Activated CD4-positive, alpha-beta T cell treated with anti-CD3 and anti-CD28 coated beads, Interleukin-2, amount 10 ng/mL, durations not matched to agents 7 days and 5 days (primary cell): ENCODE data around the gene HCFC1. TPM values are rescaled to one million over a fixed set of nuclear protein-coding genes. Genes with fewer than 3 reads are reported as not detected.

ENCODE experiments used
- CTCF ChIA-PET: fragments of 350-600 bp; sonication (Branson Sonifier 250); formaldehyde crosslinking; loops from one replicate; lab custom pipeline; 2021; ENCODE audit warnings: antibody characterized with exemption; lab: Charles Lee
- POLR2A ChIA-PET: fragments of 350-600 bp; sonication (Branson Sonifier 250); formaldehyde crosslinking; loops from one replicate; lab custom pipeline; 2021; ENCODE audit warnings: antibody characterized with exemption; lab: Charles Lee
- DNase-seq: peaks from one replicate; pipeline ENCODE4 v3.0.0-alpha.2; 2020
- H3K27ac Mint-ChIP-seq: one replicate; pipeline ENCODE4 v1.8.0; 2021; ENCODE audit warnings: mild to moderate bottlenecking, moderate library complexity, mixed read lengths
- H3K27me3 Mint-ChIP-seq: one replicate; pipeline ENCODE4 v1.8.0; 2021; ENCODE audit warnings: mixed read lengths
- H3K36me3 Mint-ChIP-seq: one replicate; pipeline ENCODE4 v1.8.0; 2021; ENCODE audit warnings: low read depth, mixed read lengths
- H3K4me1 Mint-ChIP-seq: one replicate; pipeline ENCODE4 v1.8.0; 2021; ENCODE audit warnings: mixed read lengths
- H3K4me3 Mint-ChIP-seq: one replicate; pipeline ENCODE4 v1.8.0; 2021; ENCODE audit warnings: mild to moderate bottlenecking, moderate library complexity, mixed read lengths
- H3K9me3 Mint-ChIP-seq: one replicate; pipeline ENCODE4 v1.8.0; 2021; ENCODE audit warnings: mixed read lengths
- microRNA-seq: library from miRNA; unstranded; fragments of <30 nt; microRNA quantifications from one replicate; pipeline ENCODE4 v1.2.0, GENCODE V29; 2021; ENCODE audit warnings: borderline microRNAs expressed, borderline replicate concordance
- total RNA-seq, 2 experiments: library from RNA; stranded (reverse); gene quantifications; one replicate each; pipeline ENCODE4 v1.2.3, GENCODE V29; 2021

Gene HCFC1
- total RNA-seq, 2 experiments from 2014 or later: 116 to 121 TPM

GRCh38 chrX:153906126-153906917, 65.3 kb downstream of the HCFC1 start:
- no peak for DNase-seq
- Mint-ChIP-seq H3K4me1 (peaks cover 22% of the 10 kb centered on the region), H3K4me3 (no peak overlapping the region), H3K9me3 (no peaks in the 10 kb centered on the region), H3K27ac (peak overlapping the region; percentile 25), H3K27me3 (no peaks in the 10 kb centered on the region), H3K36me3 (peaks cover 5% of the 10 kb centered on the region)
- POLR2A ChIA-PET: no interaction called here
- CTCF ChIA-PET: interaction anchor here (1.0 to 3.1 kb wide), 6 partner anchors 12 to 283 kb away, joined by 3 to 14 read pairs (median 4); partner anchors contain the start of gene ARHGAP4

GRCh38 chrX:153905481-153906095, 66.0 kb downstream of the HCFC1 start:
- DNase-seq: no peak
- CTCF ChIA-PET: interaction anchor here (1.3 to 3.1 kb wide), 3 partner anchors 13 to 20 kb away, joined by 4 to 14 read pairs (median 4); partner anchors contain the start of gene ARHGAP4
- no peak overlapping the region for H3K27ac Mint-ChIP-seq

GRCh38 chrX:153903991-153904957, 67.3 kb downstream of the HCFC1 start, which contains the start of gene AVPR2:
AVPR2 (plus strand) TSS chrX:153904673; CDS start chrX:153905146, 473 bp downstream.
- Mint-ChIP-seq H3K4me1 (peaks cover 31% of the 10 kb centered on the region), H3K36me3 (peaks cover 5% of the 10 kb centered on the region), H3K27ac (peak within 1 kb of the TSS; percentile 77), H3K9me3 (no peaks in the 10 kb centered on the region), H3K4me3 (peak within 1 kb of the TSS; percentile 32), H3K27me3 (no peaks in the 10 kb centered on the region)
- ChIA-PET CTCF (interaction anchor here (1.9 kb wide), 1 partner anchor 14 kb away, joined by 4 read pairs; no protein-coding TSS in a partner anchor), POLR2A (no interaction called here)
- no peak for DNase-seq

More at GRCh38 chrX:153905481-153906095, 66.0 kb downstream of the HCFC1 start:
- H3K4me1 Mint-ChIP-seq: peaks cover 30% of the 10 kb centered on the region
- POLR2A ChIA-PET: no interaction called here
- no peak overlapping the region for H3K4me3 Mint-ChIP-seq
- no peaks in the 10 kb centered on the region for H3K9me3 Mint-ChIP-seq
- no peaks in the 10 kb centered on the region for H3K27me3 Mint-ChIP-seq
- peaks cover 5% of the 10 kb centered on the region for H3K36me3 Mint-ChIP-seq

GRCh38 chrX:153903238-153903980, 68.2 kb downstream of the HCFC1 start:
- no peak for DNase-seq
- ChIA-PET POLR2A (no interaction called here), CTCF (no interaction called here)
- H3K27ac Mint-ChIP-seq: peak overlapping the region; percentile 77
- peaks cover 3% of the 10 kb centered on the region for H3K36me3 Mint-ChIP-seq
- peak overlapping the region; percentile 37 for H3K4me3 Mint-ChIP-seq
- peaks cover 31% of the 10 kb centered on the region for H3K4me1 Mint-ChIP-seq
- H3K9me3 Mint-ChIP-seq: no peaks in the 10 kb centered on the region
- peaks cover 2% of the 10 kb centered on the region for H3K27me3 Mint-ChIP-seq

- H3K36me3 Mint-ChIP-seq: no peaks in the 10 kb centered on the region
- no peaks in the 10 kb centered on the region for H3K9me3 Mint-ChIP-seq
- no peak overlapping the region for H3K4me3 Mint-ChIP-seq
- H3K4me1 Mint-ChIP-seq: peaks cover 31% of the 10 kb centered on the region
- peak overlapping the region; percentile 31 for H3K27ac Mint-ChIP-seq
- no peak for DNase-seq
- ChIA-PET CTCF (no interaction called here), POLR2A (no interaction called here)
- H3K27me3 Mint-ChIP-seq: peaks cover 8% of the 10 kb centered on the region
These were observed 69.2 kb downstream of the HCFC1 start for GRCh38 chrX:153902385-153902784.

- H3K4me1 Mint-ChIP-seq: peaks cover 31% of the 10 kb centered on the region
- H3K27ac Mint-ChIP-seq: no peak overlapping the region
- CTCF ChIA-PET: no interaction called here
- POLR2A ChIA-PET: no interaction called here
- peaks cover 8% of the 10 kb centered on the region for H3K27me3 Mint-ChIP-seq
- DNase-seq: no peak
- no peaks in the 10 kb centered on the region for H3K36me3 Mint-ChIP-seq
- H3K9me3 Mint-ChIP-seq: no peaks in the 10 kb centered on the region
- H3K4me3 Mint-ChIP-seq: no peak overlapping the region
These were observed 69.9 kb downstream of the HCFC1 start for GRCh38 chrX:153901753-153902140.

- Mint-ChIP-seq H3K9me3 (no peaks in the 10 kb centered on the region), H3K27me3 (peaks cover 8% of the 10 kb centered on the region), H3K27ac (peak overlapping the region; percentile 79), H3K4me1 (peaks cover 31% of the 10 kb centered on the region), H3K36me3 (no peaks in the 10 kb centered on the region), H3K4me3 (peak overlapping the region; percentile 44)
- DNase-seq: peak; percentile 65
- ChIA-PET POLR2A (no interaction called here), CTCF (interaction anchor here (0.6 to 1.3 kb wide), 3 partner anchors 11 to 207 kb away, joined by 3 to 4 read pairs (median 3); no protein-coding TSS in a partner anchor)
These were observed 70.5 kb downstream of the HCFC1 start for GRCh38 chrX:153900831-153901752.

GRCh38 chrX:153897899-153898298, 73.7 kb downstream of the HCFC1 start:
- no peak for DNase-seq
- POLR2A ChIA-PET: interaction anchor here (0.6 kb wide), 1 partner anchor 20 kb away, joined by 4 read pairs; no protein-coding TSS in a partner anchor
- peaks cover 8% of the 10 kb centered on the region for H3K27me3 Mint-ChIP-seq
- no peak overlapping the region for H3K4me3 Mint-ChIP-seq
- H3K4me1 Mint-ChIP-seq: peaks cover 17% of the 10 kb centered on the region
- no peaks in the 10 kb centered on the region for H3K9me3 Mint-ChIP-seq
- CTCF ChIA-PET: interaction anchor here (1.4 kb wide), 1 partner anchor 30 kb away, joined by 3 read pairs; no protein-coding TSS in a partner anchor
- no peaks in the 10 kb centered on the region for H3K36me3 Mint-ChIP-seq
- no peak overlapping the region for H3K27ac Mint-ChIP-seq

Small RNAs within 50 kb of the gene (microRNA-seq; reads per million reads assigned to microRNA genes)
- gene MIR3202-1 (not detected), gene MIR3202-2 (not detected), gene MIR718 (not detected)

Other genes with a start within 250 kb of the HCFC1 start
- 100 to 1,000 TPM; 142 to 148 TPM for gene BCAP31, start 247.4 kb downstream of the HCFC1 start, total RNA-seq
- gene ABCD1, start 247.0 kb downstream of the HCFC1 start, total RNA-seq: 10 to 100 TPM; 15.4 to 16.0 TPM
- under 1 TPM; 0.23 to 0.35 TPM for gene PLXNB3, start 207.6 kb downstream of the HCFC1 start, total RNA-seq
- gene SRPK3, start 190.8 kb downstream of the HCFC1 start, total RNA-seq: not detected
- 10 to 100 TPM; 60.1 to 64.8 TPM for gene IDH3G, start 177.4 kb downstream of the HCFC1 start, total RNA-seq
- gene SSR4, start 177.2 kb downstream of the HCFC1 start, total RNA-seq: 100 to 1,000 TPM; 193 to 203 TPM
- gene PDZD4, start 141.3 kb downstream of the HCFC1 start, total RNA-seq: under 1 TPM; 0.32 to 0.60 TPM
- 1 to 10 TPM; 1.9 to 2.1 TPM for gene L1CAM, start 85.6 kb downstream of the HCFC1 start, total RNA-seq
- gene AVPR2, start 67.1 kb downstream of the HCFC1 start, total RNA-seq: not detected
- 100 to 1,000 TPM; 303 to 334 TPM for gene ARHGAP4, start 45.6 kb downstream of the HCFC1 start, total RNA-seq
- gene NAA10, start 36.8 kb downstream of the HCFC1 start, total RNA-seq: 10 to 100 TPM; 72.9 to 83.2 TPM
- 10 to 100 TPM; 14.2 to 16.5 TPM for gene RENBP, start 27.2 kb downstream of the HCFC1 start, total RNA-seq
- gene TMEM187, start 936 bp upstream of the HCFC1 start, total RNA-seq: 1 to 10 TPM; 7.9 to 8.5 TPM
- gene IRAK1, start 48.1 kb upstream of the HCFC1 start, total RNA-seq: 100 to 1,000 TPM; 107 to 112 TPM
- 10 to 100 TPM; 64.2 to 72.4 TPM for gene MECP2, start 125.9 kb upstream of the HCFC1 start, total RNA-seq
- not detected for gene OPN1LW, start 172.4 kb upstream of the HCFC1 start, total RNA-seq
- not detected for gene OPN1MW, start 210.8 kb upstream of the HCFC1 start, total RNA-seq
- gene OPN1MW2, start 247.9 kb upstream of the HCFC1 start, total RNA-seq: not detected